ENCODE measurements around the gene FLG2.
"Not testable (repeated sequence)": the region's sequence is repeated elsewhere in the genome, so short reads cannot be mapped to it uniquely, and the experiment has no call there.

FLG2 gene

DNA sequence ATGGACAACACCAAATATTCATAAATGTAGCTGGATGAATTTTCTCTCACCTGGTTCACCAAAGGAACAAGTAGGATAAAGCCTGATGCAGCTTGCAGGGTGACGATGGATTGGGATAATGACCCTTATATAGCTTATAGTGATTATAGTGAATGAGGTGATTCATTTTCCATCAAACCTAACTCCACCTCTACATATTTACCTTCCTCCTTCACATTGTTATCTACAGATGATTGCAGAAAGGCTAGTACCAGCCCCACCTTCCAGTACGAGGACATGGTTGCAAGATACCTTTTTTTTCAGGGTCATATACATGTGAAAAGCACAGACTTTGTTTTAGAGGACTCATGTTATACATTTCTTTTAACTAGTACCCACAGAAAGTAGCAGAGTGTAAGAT is at the start of gene FLG2:
FLG2 (minus strand) TSS at position 101 of the 400 bp plus-strand sequence. CDS start 1,122 bp downstream, outside the sequence.
- no peak for DNase-seq

DNA sequence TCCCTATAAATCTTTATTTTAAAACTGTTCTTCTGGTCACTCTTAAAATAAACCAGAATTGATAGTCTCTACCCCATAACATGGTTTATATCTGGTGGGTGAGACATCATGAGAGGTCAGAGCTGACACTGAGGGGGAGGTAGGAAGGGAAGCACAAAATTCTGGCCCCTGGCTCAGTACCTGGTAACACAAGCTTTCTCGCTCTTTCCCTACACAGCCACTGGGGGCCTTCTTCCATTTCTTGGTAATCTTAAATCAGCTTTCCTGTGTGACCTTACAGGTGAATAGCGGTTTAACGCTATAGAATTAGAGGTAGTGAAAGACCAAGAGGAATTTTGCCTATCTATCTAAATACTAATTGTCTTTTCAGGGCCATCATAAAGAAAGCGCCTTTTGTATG is 48.9 kb upstream of the FLG2 start:
- no peak for DNase-seq

DNA sequence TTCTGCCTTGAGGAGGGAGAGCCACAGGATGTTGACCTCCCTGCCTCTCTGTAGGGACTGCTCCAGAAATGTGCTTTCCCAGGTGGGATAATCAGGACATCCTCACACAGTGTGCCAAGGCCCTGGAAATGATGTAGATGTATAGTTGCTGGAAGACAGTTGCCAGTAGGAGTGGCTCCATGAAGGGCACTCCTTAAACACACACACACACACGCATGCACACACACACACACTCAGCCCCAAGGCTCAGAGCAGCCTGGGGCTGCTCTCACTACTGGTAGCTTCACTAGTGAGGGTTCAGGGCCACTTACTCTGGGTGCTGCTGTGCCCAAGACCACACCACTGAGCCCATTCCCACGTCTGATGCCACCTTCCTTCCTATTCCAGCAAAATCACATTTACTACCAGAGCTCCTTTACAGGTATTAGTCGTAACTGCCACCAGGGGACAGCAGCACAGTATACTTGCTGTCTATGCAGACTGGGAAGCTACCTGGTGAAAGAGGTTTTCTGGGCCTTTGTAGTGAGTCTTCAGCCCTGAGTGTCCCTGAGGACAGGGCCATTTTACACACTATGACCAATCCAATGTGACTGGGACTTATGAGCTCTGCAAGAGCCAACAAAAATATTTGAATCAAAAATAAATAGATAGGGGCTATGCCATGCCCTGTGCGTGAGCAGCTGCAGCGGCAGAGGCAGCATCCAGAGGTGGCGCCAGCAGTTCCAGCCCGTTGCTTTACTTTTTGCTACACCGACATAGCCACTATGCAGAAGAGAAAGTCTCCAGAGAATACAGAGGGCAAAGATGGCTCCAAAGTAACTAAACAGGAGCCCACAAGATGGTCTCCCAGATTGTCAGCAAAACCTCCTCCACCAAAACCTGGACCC is 39.2 kb upstream of the FLG2 start:
- peak; percentile 15 to 63 for DNase-seq

DNA sequence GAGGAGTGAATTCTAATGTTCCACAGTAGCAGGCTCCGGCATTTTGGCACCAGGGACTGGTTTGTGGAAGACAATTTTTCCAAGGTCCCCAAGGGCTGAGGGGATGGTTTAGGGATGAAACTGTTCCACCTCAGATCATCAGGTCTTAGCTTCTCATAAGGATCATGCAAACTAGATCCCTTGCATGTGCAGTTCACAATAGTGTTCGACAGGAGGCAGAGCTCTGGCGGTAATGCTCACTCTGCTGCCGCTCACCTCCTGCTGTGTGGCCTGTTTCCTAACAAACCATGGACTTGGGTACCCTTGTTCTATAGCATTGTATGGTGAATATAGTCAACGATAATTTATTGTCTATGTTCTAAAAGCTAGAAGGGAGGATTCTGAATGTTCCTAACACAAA is 37.7 kb upstream of the FLG2 start:
- DNase-seq: peak in 1 of 2 experiments; percentile 25

GRCh38 chr1:152394151-152394550 is 34.3 kb upstream of the FLG2 start:
- DNase-seq: no peak

GRCh38 chr1:152392909-152393308 is 33.1 kb upstream of the FLG2 start:
- DNase-seq: no peak

GRCh38 chr1:152388889-152389288 is 29.1 kb upstream of the FLG2 start:
- DNase-seq: no peak

GRCh38 chr1:152386940-152387339 is 27.1 kb upstream of the FLG2 start:
- no peak for DNase-seq

DNA sequence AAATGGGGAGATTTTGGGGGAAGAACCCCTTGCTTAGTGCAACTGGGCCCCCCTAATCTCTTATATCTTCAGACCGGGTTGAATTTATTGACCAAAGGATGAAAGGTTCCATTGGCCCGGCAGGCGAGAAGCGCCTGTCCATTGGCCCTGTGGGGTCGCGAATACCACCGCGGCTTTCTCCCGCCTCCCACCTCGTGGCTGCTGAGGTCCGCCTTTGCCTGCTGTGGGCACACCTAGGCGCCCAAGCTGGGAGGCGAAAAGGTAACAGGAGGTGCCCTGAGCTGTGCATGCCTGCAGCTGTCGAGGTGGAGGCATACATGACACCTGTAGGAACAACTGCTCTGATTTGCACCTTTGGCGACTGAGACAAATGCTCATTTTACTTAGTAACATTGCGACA is 21.1 kb upstream of the FLG2 start:
- DNase-seq: no peak

- DNase-seq: no peak
These were observed 14.6 kb upstream of the FLG2 start for GRCh38 chr1:152374451-152374850.

DNA sequence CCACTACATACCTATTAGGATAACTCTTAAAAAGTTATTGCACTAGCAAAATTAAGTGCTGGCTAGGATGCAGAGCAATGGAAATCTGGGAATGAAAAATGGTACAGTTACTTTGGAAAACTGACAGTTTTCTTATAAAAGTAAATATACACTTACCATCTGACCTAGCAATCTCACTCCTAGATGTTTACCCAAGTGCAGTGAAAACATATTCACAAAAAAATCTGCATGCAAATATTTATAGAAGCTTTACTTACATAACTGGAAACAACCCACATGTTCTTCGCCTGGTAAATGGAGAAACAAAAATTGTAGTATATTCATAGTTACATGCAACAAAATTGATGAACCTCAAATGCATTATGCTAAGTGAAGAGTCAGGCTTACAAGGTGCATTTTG is 12.9 kb upstream of the FLG2 start:
- no peak for DNase-seq

- DNase-seq: no peak
These were observed 7.6 kb upstream of the FLG2 start for GRCh38 chr1:152367436-152367835.

GRCh38 chr1:152356736-152357135 is 3.1 kb downstream of the FLG2 start:
- no peak for DNase-seq

- no peak for DNase-seq
These were observed 10.2 kb downstream of the FLG2 start for GRCh38 chr1:152349611-152350010.

DNA sequence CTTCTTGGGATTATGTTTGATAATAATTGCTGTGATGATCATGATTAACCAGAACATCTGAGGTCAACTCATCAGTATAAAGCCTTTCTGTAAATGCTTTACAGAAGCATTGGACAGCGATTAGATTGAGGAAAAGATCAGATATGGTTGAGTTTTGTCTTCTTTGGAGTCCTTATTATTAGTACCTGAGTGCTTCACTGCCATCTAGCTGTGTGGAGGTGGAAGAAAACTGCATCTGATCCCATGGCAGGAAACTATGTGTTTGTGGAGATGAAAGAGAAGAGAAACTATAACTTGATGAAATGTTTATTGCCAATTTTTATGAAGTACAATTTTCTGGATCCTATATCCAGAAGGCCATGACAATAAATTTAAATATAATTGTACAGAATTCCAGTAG is 11.4 kb downstream of the FLG2 start:
- peak; percentile 5 to 12 for DNase-seq

DNA sequence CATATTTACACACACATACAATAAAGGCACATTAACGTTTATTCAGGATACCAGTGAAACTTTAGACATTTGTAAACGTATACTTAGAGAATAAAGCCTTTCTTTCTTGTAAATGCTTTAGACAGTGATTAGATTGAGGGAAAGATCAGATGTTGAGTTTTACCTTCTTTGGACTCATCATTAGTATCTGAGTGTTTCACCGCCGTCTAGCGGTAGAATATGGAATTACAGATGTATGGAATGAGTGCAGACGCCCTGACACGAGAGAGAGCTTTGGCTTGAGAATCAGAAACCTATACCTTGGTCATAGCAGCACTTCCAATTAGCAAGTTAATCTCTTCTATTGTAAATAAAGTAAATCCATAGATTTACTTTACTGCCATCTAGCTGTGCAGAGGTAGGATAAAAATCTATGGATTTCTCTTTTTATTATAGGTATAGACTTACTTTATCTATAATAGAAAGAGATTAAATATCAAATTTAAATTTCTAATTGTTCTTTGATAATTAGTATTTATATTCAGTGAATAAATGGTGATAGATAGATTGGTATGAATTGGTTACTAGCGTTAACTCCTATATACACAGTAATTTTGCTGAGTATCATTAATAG is 12.6 kb downstream of the FLG2 start:
- DNase-seq: peak; percentile 63 to 64

- no peak for DNase-seq
These were observed 15.4 kb downstream of the FLG2 start for GRCh38 chr1:152344438-152344837.

GRCh38 chr1:152343006-152343405 is 16.8 kb downstream of the FLG2 start:
- DNase-seq: no peak

- DNase-seq: no peak
These were observed 24.4 kb downstream of the FLG2 start for GRCh38 chr1:152335399-152335798.

GRCh38 chr1:152328801-152329391 is 30.9 kb downstream of the FLG2 start:
- no peak for DNase-seq

DNA sequence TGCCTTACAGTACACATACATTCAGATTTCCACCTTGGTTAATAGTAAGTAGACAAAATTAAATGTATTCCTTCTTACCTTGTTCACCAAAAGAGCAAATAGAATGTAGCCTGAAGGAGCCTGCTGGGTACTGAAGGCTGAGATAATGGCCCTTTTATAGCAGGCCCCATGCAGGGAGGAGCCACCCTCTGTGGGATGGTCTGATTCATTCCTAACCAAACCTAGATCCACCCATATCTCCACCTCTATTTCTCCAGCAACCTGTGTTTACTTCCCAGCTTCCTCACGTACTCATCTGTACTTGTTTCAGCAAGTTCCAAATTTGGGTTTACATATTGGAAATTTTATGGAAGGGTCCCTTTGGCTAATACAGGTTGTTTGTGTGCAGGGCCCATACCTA is 34.7 kb downstream of the FLG2 start, which contains the start of gene FLG:
FLG (minus strand) TSS at position 129 of the 400 bp plus-strand sequence. CDS start 9,783 bp downstream, outside the sequence.
- no peak for DNase-seq

- no peak for DNase-seq
These were observed 45.8 kb downstream of the FLG2 start for GRCh38 chr1:152313970-152314369.

DNA sequence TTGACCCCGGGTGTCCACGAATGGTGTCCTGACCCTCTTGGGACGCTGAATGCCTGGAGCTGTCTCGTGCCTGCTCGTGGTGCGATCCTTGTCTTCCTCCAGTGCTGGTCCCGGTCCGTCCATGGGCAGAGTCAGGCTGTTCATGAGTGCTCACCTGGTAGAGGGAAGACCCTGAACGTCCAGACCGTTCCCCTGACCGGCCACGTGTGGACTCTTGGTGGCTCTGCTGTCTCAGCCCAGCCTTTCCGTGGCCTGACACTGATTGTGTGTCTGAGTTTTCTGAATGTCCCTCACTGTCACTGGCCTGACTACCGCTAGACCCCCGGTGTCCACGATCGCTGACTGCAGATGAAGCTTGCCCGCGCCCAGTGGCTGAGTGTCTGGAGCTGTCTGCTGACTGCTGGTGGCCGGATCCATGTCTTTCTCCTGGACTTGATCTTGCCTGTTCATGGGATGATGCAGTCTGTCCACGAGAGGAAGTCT is 46.4 kb downstream of the FLG2 start:
- DNase-seq: no peak

DNA sequence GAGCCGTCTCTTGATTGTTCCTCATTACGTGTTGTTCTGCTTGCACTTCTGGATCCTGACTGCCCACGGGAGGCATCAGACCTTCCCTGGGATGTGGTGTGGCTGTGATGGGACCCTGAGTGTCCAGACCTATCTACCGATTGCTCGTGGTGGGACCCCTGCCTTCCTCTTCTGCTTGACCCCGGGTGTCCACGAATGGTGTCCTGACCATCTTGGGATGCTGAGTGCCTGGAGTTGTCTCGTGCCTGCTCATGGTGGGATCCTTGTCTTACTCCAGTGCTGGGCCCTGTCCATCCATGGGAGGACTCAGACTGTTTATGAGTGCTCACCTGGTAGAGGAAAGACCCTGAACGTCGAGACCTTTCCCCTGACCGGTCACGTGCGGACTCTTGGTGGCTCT is 47.6 kb downstream of the FLG2 start:
- DNase-seq: not testable (repeated sequence)
